ENCODE data around the gene KCNJ9.
"Not testable (repeated sequence)": the region's sequence is repeated elsewhere in the genome, so short reads cannot be mapped to it uniquely, and the experiment has no call there.

The KCNJ9 gene

GRCh38 chr1:160081261-160081936 is at the start of gene KCNJ9:
Gene KCNJ9, plus strand, starts transcription at chr1:160081538. Its CDS starts 2,493 bp downstream, at chr1:160084031.
- DNase-seq: no peak

GRCh38 chr1:160032165-160032820 is 49.0 kb upstream of the KCNJ9 start:
- DNase-seq: no peak

DNA sequence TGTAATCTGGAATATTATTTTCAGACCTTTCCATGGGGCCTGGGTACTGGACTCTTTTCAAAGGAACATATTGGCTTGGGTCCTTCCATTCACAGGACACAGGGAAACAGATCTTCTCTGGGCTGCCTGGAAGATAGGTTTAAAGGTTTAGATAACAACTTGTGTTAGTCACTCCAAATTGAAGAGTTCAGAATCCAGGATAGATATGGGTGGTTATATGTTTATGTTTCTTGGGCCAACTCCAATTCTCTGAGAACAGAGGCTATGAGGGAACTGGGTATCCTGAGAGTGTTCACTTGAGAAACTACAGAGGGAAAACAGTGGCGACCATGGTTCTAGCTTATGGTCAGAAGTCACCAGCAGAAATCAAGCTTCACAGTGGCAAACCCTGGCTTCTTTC is 40.9 kb upstream of the KCNJ9 start:
- no peak for DNase-seq

GRCh38 chr1:160043543-160043942 is 37.8 kb upstream of the KCNJ9 start:
- DNase-seq: no peak

- no peak for DNase-seq
These were observed 35.7 kb upstream of the KCNJ9 start for GRCh38 chr1:160045653-160046052.

- DNase-seq: no peak
These were observed 34.7 kb upstream of the KCNJ9 start for GRCh38 chr1:160046494-160047110.

- no peak for DNase-seq
These were observed 34.0 kb upstream of the KCNJ9 start for GRCh38 chr1:160047111-160047991.

GRCh38 chr1:160048335-160048734 is 33.0 kb upstream of the KCNJ9 start:
- no peak for DNase-seq

- no peak for DNase-seq
These were observed 32.2 kb upstream of the KCNJ9 start for GRCh38 chr1:160049101-160049500.

DNA sequence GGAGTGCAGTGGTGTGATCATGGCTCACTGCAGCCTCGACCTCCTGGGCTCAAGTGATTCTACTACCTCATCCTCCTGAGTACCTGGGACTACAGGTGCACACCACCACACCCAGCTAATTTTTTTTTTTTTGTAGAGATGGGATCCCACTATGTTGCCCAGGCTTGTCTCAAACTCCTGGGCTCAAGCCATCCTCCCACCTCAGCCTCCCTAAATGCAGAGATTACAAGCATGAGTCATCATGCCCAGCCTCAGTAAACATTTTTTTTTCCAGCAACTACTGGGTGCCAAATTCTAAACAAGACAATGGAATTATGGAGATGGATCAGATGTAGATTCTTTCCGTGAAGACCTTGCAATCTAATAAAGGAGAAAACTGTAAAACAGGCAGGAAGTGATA is 31.2 kb upstream of the KCNJ9 start:
- not testable (repeated sequence) for DNase-seq

DNA sequence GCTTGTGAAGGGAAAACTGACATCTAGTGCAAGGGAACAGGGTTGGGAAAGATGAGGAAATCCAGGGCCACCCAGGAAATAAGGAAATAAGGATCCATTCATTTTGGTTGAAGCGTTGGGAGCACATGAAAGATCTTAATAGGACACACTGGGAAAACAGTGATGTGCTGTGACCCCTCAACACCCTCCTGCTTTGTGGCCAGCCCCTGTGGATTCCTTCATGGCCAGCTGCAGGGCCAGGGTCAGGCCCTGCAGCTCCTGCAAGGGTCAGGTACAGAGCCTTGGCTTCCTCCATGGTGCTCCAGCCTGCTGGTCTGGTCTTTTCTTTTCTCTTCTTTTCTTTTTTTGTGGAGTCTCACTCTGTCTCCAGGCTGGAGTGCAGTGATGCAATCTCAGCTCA is 30.7 kb upstream of the KCNJ9 start:
- no peak for DNase-seq

DNA sequence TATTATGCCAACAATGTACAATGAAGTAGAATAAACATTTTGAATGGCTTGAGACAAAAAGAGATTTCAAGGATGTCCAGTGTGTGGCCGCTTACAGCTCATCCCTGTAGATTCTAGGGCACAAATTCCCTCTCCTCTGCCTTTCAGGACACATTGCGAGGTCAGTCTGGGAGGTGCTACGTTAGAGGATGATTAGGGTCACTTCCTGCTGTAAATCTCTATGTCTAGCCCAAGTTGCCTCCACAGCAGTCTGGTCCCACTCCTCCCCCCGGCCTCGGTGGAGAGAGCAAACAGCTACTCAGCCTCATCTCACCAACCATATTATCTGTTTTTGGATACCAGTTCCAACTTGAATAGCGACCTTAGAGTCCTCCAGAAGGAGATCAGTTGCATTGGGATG is 28.4 kb upstream of the KCNJ9 start:
- no peak for DNase-seq

DNA sequence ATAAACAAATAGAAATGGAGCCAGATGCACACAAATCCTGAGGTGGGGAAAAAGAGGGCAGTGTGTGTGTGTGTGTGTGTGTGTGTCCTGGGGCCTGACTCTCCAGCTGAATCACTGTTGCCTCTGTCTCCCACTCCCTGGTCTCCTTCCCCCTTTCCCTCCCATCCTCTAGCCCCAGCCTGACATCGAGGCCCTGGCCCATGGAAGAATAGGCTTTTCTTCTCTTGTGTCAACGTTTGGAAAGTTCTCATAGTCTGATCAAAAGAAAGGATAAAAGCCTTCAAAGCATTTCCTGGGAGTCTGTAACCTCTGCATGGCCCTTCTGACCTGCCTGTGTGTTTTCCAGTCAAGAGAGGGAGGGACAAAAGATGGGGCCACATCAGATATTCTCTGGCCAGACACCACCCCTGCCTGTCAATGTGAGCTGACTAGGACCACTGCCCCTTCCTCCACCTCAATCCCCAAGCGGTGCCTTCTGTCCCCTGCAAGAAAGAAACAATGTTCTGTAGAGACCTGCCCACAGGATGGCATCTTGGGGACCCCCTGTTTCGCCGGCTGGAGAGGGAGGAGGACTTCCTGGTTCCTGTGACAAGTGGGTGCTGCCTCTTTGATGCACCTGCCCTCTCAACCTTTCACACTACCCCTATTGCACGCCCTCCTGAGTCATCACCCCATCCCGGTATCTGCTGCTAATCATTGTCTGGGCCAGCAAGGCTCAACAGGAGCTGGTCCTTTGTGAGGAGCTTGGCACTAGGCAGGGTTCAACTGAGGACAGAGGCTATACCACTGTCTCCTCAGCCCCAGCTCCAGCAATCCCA is 27.6 kb upstream of the KCNJ9 start:
- no peak for DNase-seq

DNA sequence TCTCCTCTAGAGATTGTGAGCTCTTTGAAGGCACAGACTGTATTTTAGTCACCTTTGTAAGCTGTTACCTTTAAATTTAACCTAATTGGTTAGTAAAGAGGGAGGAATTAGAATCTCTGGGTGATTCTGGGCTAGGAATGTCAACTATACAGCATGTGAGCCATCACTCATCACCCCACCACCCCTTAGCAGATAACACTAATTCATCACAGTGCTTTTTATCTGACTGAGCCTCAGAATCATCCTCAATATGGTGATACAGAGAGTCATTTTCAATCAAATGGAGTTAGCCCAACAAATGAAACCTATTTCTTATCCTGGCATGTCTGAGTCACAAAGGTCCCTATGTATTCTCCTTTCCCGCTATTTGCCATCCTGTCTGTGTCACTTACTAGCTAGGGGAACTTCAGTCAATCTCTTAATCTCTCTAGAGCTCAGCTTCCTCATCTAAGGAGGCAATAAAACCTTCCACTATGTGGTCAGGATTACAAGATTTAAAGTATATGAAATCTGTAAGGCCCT is 24.6 kb upstream of the KCNJ9 start:
- no peak for DNase-seq

- DNase-seq: no peak
These were observed 23.3 kb upstream of the KCNJ9 start for GRCh38 chr1:160058087-160058486.

GRCh38 chr1:160061369-160062229 is 19.7 kb upstream of the KCNJ9 start:
- DNase-seq: no peak

GRCh38 chr1:160062230-160062532 is 19.2 kb upstream of the KCNJ9 start:
- DNase-seq: no peak

- DNase-seq: no peak
These were observed 18.2 kb upstream of the KCNJ9 start for GRCh38 chr1:160063176-160063575.

DNA sequence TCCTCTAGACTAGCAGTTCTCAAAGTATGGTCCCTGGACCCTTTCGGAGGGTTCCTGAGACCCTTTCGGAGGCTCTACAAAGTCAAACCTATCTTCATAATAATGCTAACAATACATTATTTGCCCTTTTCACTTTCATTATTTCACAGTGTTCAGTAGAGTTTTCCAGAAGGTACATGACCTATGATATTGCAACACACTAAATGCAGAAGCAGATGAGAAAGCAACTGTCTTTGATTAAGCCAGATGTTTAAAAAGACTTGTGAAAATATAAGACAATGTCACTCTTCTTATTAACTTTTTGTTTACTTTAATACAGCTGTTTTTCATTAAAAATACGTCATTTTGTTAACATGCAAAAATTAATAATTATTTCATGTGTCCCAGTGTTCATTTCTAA is 17.2 kb upstream of the KCNJ9 start:
- DNase-seq: no peak

- no peak for DNase-seq
These were observed 16.6 kb upstream of the KCNJ9 start for GRCh38 chr1:160064746-160065145.

All from NCI-H1048 (cell line).